Activated CD4-positive, alpha-beta T cell treated with anti-CD3 and anti-CD28 coated beads for 1 hour (primary cell): ENCODE results near the gene IHH.

Experiments
- DNase-seq: peaks from one replicate; pipeline ENCODE4 v3.0.0-alpha.2; 2020

IHH gene

GRCh38 chr2:219037783-219038499 lies 22.8 kb downstream of the IHH start:
- no peak for DNase-seq

DNA sequence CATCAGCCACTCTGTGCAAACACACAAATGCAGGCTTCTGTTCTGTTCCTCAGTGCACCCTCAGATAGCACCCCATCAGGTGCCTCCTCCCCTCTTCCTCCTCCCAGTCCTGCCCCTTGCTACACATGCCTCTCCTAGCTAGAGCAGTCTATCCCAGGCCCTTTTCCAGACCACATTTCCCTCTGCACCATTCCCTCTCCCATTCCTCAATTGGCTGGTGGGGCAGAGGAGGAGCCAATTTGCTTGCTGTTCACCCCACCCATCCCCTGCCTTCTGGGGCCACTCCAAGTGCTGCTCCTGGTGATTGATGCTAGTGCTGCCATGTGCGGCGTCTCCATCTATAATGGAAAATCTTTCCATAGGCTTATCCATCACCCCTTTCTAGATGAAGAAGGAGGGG lies 24.8 kb downstream of the IHH start:
- no peak for DNase-seq

GRCh38 chr2:219034823-219035222 lies 25.9 kb downstream of the IHH start:
- no peak for DNase-seq

DNA sequence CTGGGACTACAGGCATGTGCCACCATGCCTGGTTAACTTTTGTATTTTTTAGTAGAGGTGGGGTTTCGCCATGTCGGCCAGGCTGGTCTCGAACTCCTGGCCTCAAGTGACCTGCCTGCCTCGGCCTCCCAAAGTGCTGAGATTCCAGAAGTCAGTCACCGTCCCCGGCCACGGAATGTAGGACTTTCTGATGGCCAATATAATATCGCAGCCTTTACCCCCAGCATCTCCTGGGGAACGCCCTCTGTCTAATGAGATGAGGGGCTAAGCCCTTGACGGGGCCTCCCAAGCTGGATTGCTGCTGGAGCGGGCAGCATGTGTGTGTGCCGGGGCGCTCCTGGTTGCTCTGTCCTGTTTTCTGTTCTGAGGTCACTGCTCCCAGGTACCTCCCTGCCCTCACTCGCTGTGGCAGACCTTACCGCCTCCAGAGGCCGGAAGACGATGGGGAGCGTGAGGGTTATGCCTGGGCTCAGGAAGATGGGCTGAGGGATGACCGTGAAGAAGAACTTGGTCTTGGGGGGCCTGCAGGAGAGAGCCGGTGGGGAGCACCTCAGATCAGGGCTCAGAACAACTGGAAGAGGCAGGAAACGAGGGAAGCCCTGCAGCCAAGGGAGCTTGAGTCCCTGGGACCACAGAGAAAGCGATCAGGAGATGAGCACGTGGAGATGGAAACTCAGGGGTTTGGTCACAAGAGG lies 28.5 kb downstream of the IHH start:
- DNase-seq = no peak

GRCh38 chr2:219031005-219031738 lies 29.5 kb downstream of the IHH start:
- DNase-seq = no peak

DNA sequence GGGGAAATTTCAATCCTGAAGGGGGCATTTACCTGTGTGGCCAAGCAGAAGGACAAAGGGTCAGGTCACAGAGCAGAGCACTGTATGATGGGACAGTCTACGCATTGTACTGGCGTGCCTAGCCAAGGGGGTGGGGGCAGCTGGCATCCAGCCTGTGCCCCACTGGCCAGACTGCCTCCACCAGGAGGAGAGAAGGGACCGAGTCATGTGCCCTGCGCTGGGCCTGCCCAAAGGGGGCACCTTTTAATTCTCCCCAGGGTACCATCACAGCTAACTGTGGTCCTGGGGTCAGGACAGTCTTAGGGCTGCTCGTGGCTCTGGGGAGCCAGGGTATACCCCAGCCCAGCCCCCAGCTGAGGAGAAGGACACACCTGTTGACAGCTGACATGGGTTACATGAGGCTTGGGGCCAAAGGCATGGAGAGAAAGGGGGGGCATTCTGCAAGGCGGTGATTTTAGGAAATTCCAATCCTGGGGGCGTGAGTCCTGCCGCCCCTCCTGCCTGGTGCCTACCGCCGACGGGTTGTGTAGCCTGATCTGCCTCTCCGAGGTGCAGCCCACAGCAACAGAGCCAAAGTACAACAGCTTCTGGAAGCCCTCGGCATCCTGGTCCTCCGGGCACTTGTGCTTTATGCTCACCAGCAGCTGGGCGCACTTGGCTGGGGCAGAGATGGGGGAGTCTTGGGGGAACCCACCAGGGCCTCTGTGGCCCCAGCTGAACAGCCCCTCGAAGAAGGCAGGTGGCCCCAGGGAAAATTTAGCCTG lies 30.4 kb downstream of the IHH start:
- no peak for DNase-seq

GRCh38 chr2:219029829-219030165 lies 30.9 kb downstream of the IHH start:
- DNase-seq = peak; percentile 60

DNA sequence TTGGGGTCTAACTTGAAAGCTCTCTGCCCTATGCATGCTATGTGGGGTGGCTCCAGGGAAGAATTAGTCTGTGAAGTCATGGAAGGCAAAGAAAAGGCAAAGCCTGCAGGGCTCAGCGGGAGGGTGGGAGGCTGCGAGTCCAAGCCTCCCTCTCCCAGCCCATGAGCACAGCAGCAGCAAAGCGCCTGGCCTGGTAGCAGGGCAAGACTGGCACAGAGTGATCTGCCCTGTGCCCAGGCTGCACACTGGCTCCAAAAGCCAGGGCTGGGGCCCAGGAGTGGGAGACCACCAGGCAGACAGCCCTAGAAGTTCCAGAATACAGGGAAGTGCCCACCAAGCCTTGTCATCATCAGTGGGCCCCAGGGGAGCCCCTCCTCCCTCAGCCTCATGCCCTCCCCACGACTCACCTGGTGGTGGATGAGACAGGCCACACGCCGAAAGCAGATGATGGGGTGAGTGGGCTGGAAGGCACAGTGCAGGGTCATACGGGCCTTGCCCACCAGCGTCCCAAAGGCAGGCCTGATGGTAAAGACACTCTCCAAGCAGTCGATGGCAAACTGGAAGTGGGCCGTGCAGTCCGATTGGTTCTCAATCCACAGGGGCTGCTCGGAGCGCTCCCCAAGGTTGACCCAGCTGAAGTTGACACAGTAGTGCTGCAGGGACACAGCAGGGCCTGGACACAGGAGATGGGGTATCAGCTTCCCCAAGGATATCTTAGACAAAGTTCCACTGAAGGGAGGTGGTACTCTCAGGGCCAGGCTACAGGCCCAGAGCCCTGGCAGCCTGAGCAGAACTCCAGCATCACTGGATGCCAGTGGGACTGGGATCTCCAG lies 31.5 kb downstream of the IHH start:
- no peak for DNase-seq

- DNase-seq = no peak
These were observed 32.6 kb downstream of the IHH start for GRCh38 chr2:219028141-219028540.

DNA sequence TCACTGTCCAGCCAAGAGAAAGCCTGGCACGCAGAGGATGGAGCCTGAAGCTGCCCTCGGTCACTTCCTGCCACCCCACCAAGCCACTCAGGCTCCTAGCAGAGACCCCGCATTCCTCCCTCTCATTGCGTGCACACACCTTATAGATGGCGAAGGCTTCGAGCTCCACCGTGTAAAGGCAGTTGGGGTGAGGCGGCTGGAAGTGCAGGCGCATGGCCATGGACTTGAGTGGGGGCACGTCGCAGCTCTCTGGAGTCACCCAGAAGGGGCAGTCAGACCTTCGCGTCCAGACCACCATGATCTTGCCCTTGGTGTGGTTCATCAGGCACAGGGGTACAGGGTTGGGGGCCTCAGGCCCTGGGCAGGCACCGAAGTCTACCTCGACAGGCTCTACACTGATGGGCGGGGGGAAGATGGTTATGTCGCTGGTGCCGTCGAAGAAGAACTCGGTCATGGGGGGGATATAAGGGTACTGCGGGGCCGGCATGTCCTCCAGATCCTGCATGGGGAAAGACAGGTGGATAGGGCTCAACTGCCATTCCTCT lies 33.1 kb downstream of the IHH start:
- DNase-seq = no peak

DNA sequence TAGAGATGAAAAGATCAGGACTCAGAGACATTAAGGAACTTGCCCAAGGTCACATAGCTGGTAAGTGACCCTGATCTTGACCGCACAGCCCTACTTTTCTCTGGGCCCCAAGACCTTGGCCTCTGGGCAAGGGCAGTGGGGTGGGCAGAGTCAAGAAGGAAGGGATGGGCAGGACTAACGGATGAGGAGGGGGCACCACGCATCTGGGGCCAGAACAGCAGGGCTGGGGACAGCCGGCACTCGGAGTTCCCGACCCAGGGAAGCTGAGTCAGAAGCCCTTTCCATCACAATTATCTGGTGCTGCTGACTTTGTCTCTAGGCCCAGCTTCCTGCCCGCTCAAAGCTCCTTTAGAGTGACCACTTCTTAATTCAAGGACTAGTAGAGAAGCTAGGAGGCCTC lies 33.8 kb downstream of the IHH start:
- DNase-seq = no peak

DNA sequence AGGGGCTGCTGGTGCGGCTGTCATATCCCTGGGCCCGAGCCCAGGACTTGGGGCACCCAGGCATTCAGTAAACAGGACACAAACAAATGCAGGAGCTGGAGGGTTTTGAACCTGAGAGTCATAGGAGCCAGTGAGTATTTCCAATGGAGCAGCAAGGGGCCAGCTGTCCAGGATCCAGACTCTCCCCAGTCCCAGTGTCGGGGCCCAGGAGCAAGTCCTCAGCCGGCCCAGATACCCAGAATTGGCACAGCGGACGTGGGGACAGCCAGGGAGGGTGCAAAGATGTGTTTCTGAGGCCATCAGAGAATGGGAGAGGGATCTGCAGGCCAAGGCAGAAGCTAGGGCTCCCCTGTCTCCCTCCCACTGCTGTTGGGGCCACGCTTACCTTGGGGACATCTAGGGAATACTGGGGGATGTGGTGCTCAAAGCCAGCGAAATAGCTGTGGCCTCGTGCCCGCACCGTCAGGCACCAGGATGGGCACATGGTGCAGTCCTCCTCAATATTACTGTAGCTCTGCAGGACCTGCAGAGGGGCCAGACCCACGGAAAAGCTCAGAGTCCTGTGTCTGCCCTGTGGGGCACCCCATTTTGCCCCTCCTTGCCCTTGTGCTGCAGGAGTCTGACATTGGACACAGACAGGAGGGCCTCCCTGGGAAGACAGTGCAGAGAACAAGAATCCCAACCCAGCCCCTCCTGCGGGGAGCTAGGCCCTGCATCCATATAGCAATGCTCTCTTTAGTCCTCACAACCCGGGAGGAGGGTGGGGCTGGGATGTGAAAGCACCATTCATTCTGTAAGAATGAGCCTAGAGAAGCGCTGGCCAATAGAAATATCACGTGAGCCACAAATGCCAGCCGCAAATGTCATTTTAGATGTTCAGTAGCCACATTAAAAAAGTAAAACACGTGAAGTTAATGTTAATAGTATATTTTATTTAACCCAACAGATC lies 34.8 kb downstream of the IHH start:
- no peak for DNase-seq

- DNase-seq = no peak
These were observed 36.7 kb downstream of the IHH start for GRCh38 chr2:219024059-219024458.

GRCh38 chr2:219023045-219023605 lies 37.6 kb downstream of the IHH start:
- no peak for DNase-seq

DNA sequence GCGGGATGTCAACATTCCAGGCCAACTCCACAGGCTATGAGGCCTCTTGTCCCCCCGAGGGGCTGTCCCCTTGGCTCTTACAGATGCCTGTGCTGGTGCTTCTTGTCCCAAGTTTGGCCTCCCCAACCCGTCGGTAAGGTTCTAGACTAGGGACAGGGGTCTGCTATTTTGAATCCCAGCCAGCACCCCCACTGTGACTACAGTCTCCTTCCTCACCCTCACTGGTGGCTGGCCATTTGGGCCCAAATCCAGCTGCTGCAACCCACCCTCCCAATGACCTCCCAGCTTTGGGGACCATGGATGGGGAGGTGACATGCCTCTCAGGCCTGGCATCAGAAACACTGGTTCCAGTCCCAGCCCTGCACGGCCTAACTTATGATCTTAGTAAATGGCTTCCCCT lies 38.1 kb downstream of the IHH start:
- no peak for DNase-seq

- DNase-seq = no peak
These were observed 38.7 kb downstream of the IHH start for GRCh38 chr2:219022041-219022440.

- DNase-seq = no peak
These were observed 39.1 kb downstream of the IHH start for GRCh38 chr2:219021591-219021990.

DNA sequence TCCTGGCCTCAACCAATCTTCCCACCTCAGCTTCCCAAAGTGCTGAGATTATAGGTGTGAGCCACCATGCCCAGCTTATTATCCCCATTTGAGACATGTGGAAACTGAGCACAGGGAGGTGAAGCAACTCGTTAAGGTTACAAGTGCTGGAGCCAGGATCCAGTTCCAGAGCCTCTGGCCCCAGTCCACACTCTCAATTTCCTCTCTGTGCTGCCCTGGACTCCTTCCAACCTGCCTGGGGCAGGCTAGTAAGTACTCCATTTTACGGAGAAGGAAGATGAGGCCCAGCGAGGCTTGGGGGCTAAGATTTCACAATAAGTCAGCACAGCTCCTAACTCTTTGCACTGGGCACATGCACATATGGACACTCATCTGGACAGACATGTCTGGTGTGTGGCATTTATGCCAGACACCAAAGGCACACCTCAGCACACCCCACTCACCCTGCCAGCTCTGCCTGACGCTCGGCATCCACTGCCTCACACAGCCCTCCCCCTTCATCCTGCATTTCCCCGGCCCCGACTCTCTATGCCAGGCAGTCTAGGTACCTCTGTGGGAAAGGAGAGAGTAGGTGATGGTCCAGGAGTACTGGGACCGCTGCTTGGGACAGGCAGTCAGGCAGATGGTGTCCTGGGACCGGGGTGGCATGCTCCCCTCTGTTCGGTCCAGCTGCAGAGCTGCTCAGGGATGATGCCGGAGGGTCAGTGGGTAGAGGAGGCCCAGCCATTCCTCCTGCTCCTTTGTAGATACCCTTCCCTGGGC lies 39.9 kb downstream of the IHH start:
- no peak for DNase-seq

- DNase-seq = no peak
These were observed 41.3 kb downstream of the IHH start for GRCh38 chr2:219019436-219019835.

DNA sequence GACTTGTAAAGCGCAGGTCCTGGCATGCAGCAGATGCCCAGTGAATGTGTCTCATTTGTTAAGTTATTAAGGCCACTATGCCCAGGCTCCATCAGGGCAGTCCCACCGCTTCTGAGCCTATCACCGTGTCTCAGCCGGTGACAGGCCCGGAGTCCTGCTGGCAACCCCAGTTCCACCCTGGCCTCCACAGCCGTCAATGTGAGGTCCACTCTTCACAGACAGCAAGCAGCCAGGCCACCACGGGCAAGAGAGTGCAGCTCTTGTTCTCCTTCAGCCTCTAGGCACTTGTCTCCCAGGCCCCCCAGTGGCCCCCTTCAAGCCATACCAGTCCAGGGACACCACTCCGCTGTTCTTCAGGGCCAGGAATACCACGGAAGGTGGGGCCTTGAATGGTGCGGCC lies 42.0 kb downstream of the IHH start:
- no peak for DNase-seq
